A172 (cell line): ENCODE results near the gene ARID3C. TPM values are rescaled to one million over a fixed set of nuclear protein-coding genes. Genes with fewer than 3 reads are reported as not detected.
A peak's percentile ranks its signal among the peaks of the same experiment; 100 is the strongest.

Experiments used
- DNase-seq: peaks from one replicate; pipeline ENCODE4 v3.0.0-alpha.2; 2015; ENCODE audit warnings: low spot score
- total RNA-seq: library from RNA; depleted of rRNA; stranded (reverse); fragments of >200 nt; shearing (Covaris generic); gene quantifications from 2 replicates; pipeline ENCODE4 v1.2.3, GENCODE V29; 2014

The ARID3C gene
- total RNA-seq, 1 experiment from 2014 or later: not detected

DNA sequence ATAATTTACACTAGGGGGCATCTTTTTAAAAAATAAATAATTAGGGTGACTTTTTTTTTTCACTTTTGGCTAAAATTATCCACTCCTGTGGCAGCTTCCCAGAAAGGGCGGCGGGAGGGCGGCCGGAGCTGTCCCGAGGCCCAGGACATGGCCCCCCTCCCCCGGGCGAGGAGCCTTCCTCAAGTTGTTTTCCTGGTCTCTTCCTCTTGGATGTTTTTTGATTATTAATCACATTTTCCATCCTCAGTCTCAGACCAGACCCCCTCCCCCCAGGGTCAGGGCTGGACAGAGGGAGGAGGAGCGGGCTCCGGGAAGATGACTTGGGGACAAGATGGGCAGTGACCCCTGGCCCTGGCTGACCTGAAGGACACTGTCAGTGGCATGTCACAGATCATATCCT, 34.7 kb downstream of the ARID3C start:
- no peak for DNase-seq

DNA sequence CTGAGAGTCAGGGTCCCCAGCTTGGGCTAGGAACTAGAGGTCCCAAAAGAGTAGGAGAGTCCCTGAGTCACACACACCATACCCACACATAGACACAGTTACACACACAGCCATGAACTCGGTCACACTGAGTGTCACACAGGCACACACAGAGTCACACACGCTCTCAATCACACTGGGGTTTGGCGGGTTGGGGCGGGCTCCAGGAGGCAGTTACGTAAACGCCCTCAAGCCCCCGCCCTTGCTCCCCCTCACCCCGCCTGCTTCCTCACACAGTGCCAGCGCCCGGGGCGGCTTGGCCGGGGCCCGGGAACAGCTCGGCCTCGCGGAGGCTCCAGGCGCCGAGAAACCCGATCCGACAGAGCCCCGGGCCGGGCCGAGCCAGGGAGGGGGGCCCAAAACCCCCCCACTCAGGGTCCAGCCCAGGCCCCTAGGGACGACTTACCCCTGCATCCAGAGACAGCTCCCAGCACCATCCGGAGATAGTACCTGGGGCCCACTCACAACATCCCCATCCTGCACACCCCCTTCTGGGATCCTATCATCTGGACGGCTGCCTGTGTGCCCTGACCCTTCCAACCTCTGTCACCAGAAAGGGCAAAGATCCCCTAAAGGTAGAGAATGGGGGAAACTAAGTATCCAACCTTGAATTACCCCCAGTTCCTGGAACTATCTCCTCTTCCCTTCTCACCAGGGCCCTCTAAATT, 35.8 kb downstream of the ARID3C start:
- no peak for DNase-seq

GRCh38 chr9:34591917-34592866, 36.7 kb downstream of the ARID3C start:
- DNase-seq: no peak

DNA sequence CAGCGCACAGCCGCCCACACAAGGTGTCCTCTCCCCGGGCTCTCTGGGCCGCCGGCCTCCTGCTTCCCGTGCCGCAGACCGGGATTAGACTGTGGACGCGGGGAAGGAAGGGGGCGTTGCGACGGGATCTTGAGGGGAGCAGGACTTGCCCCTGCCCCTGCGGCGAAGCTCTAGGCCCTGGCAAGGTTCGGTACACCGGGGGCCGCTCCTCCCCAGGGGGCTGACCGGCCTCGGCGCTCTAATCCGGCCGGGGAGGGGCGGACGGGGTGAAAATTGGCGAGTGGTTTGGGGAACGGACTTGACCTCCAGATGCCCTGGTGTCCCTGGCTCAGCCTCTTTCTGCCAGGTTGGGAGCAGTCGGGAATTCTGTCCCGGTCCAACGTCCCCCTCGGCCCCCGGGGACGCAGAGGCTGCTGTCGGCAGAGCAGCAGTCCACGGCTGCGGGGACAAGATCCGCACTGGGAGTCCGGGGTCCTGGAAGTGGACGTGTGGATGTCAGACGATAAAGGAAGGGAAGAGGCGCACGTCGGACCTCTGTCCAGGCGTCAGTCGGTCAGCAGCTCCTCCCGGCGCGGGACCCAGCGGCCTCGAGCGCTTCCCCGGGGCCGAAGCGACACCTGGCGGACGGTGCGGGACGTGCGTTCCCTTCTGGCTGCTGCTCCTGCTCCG, 37.5 kb downstream of the ARID3C start:
- peak; percentile 47 for DNase-seq

DNA sequence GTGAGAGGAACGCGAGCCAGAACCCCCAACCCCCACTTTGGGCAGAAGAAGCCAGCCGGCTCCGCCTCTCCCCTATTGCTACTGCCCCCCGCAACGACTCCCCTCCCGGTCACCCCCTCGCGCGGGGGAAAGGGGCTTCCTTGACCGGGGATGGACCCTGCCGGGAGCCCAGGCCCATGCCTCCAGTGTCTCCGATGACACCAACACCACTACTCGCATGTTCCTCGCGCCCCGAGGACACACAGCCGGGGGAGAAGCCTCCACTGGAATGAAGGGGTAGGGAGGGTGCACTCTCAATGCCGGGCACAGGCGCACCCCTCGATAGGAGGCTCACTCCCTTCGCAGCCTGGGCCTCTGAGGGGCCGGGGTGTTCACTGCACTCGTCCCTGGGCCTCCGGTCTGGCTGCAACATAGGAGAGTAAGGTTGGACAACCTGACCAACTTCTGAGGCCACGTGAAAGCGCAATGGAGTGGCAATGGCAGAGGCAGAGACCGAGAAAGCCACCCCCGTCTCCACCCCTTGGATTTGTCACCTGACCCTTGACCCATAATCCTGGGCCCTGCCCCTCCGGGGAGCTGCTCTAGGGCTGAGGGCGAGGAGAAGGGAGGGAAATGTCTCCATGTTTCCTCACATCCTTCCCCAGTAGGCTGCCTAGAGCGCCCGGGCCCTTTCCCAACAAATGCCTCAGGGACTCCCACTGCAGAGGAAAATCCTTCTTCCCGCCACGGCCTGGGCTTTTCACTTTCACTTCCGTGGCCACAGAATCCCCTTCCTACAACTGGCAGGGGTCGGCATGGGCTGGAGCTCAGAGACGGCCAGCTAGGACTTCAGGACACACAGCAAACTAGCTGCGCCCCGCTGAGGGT, 38.3 kb downstream of the ARID3C start:
- no peak for DNase-seq

- no peak for DNase-seq
These were observed 39.1 kb downstream of the ARID3C start, which contains the start of gene CNTFR for GRCh38 chr9:34589636-34590380. Gene CNTFR, minus strand, starts transcription at chr9:34589724. Its CDS starts 20,743 bp downstream, at chr9:34568981.

DNA sequence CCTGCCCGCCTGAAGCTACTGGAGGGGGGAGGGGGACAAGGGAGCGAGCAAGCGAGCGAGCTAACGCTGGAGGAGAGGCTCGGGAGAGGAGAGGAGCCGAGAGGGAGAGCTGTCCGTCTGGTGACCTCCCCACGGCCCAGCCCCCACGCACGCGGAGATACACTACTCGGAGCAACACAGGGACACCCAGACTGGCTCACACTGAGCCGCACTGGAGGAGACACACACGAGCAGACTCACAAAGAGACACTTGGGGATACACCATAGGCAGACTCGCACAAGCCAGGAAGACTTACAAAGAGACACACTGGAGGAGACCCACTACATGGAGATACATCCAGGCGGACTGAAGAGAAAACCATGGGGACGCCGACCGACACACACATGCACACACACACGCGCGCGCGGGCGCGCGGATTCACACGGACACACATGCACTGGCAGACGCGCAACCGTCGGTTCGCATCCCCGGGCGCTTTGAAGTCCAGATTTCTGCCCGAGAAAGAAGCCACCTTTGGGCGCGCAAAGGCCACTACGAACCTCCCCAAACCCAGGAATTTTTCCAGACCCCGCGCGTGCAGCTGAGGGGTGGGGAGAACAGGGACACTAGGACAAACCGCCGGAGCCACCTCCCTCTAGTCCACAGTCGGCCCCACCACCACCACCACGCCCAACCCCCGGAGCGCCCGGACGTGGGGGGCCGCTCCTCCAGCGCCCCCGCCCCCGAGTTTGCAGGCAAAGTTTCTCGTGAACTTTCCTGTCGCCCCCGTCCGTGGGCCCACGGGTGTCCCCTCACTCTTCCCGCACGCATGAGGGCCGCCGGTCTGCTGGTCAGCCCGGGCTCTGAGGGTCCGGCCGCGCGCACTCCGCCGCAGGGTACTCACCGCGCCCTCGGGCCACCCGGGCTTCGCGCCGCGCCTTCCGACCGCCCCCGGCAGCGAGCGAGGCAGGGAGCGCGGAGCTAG, 39.9 kb downstream of the ARID3C start:
- DNase-seq: no peak

- DNase-seq: no peak
These were observed 41.6 kb downstream of the ARID3C start for GRCh38 chr9:34587271-34587670.

DNA sequence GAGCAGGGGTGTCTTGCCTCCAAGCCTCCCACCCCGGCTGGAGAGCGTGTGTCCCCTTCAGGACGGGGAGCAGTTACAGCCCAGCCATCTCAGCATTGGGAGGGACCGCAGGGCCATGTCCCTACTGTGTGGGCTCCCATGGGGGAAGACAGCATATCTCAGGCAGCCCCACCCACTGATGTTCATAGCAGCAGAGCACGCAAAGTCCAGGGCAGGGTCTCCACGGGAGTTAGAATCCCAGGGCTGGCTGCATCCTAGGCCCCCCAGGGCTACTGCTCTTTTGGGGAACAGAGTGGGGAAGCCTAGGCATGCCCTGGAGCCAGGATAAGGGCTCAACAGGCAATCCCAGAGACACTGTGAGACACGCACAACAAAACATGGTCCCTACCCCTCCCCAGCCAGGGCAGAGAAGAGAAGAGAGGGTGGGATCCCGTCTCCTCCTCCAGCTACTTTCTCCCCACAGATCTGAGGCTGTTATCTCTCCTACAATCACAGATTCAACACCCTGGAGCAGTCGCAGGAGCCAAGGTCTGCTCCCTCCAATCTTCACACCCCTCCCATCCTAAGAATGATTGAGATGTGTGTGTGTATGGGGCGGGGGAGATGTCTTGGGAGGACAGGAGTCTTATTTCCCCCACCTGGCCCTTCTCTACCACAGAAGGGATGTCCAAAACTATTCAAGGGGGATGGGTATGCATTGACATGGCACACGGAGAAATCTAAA, 42.8 kb downstream of the ARID3C start:
- DNase-seq: no peak

DNA sequence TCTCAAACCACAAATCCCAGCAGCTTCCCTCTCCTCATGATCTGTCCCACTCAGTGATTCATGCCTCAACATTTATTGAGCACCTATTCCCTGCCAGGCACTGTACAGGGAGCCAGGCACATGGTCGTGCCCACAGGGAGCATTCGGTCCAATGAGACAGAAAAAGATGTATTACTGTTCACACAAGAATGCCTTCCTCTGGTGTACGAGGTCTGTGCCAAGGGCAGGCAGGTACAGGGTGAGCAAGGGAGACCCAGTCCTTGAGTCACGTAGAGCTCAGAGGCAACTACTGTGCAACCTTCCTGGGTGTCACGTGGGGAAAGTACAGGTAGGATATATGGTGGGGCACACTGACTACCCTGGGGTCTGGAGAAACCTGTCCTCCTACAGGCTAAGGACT, 43.9 kb downstream of the ARID3C start:
- no peak for DNase-seq

GRCh38 chr9:34582787-34583186, 46.1 kb downstream of the ARID3C start:
- DNase-seq: no peak

GRCh38 chr9:34581318-34581717, 47.5 kb downstream of the ARID3C start:
- DNase-seq: no peak

GRCh38 chr9:34580358-34580757, 48.5 kb downstream of the ARID3C start:
- no peak for DNase-seq

DNA sequence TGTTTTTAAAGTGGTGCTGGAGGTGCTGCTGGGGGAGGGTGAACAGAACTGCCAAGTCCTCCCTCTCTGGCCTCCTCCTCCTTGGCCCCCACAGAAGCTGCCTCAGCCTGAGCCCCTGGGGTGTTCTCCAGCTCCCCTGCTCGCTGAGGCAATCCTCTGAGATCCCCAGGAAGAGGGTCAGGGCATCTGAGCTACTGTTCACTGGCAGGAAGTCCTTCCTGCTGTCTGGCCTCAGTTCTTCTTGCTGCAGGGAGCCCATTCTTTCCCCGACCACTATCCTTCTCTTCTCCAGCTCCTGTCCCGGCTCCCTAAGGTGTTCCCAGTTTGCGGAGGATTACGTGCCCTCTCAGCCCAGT, 49.1 kb downstream of the ARID3C start:
- no peak for DNase-seq

DNA sequence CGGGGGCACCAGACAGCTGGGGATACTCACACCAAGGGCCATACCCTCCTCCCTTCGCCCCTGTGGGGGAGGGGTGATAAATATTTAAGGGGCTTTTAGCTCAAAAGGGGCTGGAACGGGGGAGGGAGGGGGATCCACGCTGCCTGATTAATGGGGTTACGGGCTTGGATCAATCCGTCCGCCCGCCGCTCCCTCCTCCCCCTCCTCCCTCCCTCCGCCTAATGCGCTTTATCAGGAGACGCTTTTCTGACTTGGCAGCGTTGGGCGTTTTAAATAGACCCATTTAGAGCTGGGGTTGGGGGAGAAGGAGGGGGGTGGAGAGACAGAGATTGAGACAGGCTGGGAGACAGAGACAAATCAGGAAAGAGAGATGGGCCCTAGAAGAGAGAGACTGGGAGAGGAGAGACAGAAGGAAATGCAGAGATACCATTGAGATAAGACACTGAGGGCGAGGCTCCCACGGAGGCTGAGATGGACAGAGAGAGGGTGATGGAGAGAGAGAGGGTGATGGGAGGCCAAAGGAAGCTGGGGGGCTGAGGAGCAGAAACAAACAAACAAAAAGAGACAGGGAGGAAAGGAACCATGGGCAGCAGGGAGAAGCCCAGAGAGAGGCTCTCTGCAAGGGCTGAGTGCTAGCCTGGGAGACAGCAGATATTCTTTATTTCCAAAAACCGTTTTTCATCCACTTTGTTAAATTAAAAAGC, 49.6 kb downstream of the ARID3C start:
- DNase-seq: no peak

DNA sequence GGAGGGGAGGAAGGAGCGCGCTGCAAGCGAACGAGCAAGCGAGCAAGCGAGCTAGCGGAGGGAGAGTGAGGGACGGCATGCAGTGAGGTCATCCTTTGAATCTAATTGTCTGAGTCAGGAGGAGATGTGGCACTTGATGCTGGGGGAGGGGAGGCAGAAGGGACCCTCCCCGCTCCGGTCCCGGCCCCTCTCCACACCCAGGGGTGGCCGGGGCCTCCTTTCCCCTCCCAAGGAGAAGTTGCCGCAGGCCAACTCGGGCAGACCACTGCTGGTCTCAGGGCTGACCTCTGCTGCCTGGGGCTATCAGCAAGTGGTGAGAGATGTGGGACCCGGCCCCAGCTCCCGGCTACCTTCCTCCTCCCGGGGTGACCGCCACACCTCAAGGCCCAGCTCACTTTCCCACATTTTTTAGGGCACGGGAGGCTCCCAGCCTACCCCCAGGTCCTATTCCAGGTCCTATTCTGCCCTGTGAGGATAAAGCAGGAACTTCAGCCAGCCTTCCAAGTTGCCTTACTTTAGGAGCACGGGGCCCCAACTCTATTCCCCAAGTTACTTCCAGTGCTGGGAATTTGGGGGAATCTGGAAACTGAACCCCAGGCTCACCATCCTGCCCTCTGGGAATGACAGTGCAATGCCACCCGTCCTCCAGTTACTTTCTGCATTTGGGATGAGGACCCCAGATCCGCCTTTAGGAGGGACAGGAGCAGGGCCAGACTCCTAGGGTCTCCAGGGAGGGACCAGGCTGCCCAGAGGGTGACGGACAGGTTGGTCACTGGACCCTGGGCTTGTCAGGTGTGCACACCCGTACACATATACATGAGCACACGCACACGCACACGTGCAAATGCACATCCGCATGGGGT, 50.4 kb downstream of the ARID3C start:
- no peak for DNase-seq
